HG03045 (cell line): ENCODE data around the gene PTPN12.

ENCODE experiments used
- ATAC-seq: cut with Tn5 transposase; IDR thresholded peaks from one replicate; pipeline ENCODE4 v1.9.1; 2021; ENCODE audit warnings: mild to moderate bottlenecking, moderate library complexity; ENCODE audit not compliant: unreplicated experiment

PTPN12 gene

DNA sequence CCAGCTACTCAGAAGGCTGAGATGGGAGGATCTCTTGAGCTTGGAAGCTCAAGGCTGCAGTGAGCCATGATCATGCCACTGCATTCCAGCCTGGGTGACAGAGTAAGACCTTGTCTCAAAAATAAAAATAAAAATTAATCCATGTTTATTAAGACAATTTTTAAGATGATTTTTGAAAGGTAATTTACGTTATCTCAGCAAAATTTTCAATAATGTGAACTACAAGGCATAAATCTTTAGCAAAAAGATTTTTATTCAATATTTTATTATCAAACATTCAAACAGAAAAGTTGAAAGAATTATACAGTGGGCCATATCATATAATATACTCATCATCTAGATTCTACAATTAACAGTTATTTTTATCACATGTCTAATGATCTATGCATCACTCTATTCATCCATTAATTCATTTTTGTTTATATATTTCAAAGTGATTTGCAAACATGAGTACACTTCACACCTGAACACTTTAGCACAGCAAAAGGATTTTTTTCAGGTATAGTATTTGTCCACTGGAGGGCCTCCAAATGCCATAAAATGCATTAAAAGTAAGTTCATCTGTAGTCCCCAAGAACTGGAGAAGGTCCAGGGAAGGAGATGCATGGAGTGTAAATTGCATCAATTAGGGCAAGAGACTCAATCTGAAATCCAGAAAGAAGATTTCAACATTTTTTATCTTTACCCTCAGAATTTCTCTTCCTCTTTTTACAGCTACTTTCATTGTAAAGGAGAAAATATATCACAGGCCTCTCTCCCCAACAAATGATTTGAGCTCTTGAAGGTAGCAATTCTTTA is 120.5 kb downstream of the PTPN12 start:
- no peak for ATAC-seq

- ATAC-seq, result no peak
These were observed 121.8 kb downstream of the PTPN12 start for GRCh38 chr7:77658928-77659327.

GRCh38 chr7:77661816-77662215 is 124.7 kb downstream of the PTPN12 start:
- no peak for ATAC-seq

DNA sequence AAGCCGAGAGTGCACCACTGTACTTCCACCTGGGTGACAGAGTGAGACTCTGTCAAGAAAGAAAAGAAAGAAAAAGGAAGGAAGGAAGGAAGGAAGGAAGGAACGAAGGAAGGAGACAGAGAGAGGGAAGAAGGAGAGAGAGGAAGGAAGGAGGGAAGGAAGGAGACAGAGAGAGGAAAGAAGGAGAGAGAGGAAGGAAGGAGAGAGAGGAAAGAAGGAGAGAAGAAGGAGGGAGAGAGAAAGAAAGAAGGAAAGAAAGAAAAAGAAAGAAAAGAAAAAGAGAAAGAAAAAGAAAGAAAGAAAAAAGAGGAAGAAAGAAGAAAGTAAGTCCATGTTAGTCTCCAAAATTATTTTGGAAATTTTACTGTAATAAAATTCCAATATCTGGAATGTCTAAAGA is 125.8 kb downstream of the PTPN12 start:
- ATAC-seq, result no peak

- ATAC-seq, result no peak
These were observed 127.6 kb downstream of the PTPN12 start for GRCh38 chr7:77664715-77665114.

DNA sequence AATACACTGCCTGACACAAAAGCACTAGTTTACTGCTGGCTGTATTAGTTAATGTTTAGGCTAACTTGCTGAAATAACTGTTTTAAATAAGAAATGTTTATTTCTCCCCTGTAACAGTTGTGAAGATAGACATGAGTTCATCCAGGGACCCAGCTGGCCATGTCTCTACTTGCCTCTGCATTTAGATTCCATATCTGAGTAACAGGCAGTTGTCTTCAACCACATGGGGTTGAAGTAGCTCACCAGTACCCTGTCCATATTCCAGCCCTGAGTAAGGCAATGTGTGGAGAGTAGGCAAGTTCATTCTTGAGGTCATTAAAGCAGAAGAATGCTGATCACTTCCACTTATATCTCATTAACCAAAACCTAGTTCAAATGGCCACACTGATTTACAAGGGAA is 128.1 kb downstream of the PTPN12 start:
- ATAC-seq, result no peak

- ATAC-seq, result no peak
These were observed 130.5 kb downstream of the PTPN12 start for GRCh38 chr7:77667459-77668086.

DNA sequence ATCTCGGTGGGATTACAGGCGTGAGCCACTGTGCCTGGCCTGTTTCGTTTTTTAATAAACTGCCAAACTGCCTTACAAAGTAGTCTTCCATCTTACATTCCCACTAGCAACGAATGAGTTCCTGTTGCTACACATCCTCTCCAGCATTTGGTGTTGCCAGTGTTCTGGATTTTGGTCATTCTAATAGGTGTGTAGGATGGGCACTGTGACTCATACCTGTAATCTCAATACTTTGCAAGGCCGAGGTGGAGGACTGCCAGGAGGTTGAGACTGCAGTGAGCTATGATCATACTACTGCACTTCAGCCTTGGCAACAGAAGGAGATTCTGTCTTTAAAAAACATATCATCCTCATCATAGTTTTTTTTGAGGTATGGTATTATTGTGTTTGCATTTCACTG is 137.8 kb downstream of the PTPN12 start:
- peak; percentile 66 for ATAC-seq

DNA sequence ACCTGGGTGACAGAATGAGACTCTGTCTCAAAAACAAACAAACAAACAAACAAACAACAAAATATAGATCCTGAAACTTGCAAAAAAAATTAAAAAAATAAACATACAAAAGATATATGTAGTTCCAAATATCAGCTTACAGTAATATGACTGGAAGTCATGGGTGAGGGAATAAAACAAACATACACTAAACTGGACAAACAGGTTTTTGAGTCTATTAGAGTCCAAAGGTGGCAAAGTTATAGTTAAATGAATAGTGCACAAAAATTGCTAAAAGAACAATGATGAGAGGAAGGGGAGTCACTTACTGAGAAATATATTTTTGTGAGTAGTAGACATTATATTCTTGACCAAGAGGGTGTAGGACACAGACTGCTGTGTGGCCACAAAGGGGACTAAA is 142.5 kb downstream of the PTPN12 start:
- ATAC-seq, result no peak

DNA sequence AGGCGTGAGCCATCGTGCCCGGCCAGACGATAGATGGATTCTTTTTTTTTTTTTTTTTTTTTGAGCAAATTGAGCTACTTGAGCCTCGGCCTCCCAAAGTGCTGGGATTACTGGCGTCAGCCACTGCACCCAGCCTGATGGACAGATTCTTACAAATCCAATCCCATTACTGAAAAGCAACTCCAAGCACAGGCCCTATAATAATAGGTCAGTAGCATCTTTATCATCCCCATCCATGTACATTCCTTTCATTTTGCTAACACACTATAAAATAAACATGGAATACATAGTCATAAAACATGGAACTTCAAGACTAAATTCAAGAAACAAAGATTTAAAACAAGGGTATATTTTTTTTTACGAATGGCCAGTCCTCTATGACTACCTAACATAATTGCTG is 143.2 kb downstream of the PTPN12 start:
- ATAC-seq, result no peak

- no peak for ATAC-seq
These were observed 146.9 kb downstream of the PTPN12 start for GRCh38 chr7:77684030-77684429.

- no peak for ATAC-seq
These were observed 148.1 kb downstream of the PTPN12 start for GRCh38 chr7:77685233-77685632.

DNA sequence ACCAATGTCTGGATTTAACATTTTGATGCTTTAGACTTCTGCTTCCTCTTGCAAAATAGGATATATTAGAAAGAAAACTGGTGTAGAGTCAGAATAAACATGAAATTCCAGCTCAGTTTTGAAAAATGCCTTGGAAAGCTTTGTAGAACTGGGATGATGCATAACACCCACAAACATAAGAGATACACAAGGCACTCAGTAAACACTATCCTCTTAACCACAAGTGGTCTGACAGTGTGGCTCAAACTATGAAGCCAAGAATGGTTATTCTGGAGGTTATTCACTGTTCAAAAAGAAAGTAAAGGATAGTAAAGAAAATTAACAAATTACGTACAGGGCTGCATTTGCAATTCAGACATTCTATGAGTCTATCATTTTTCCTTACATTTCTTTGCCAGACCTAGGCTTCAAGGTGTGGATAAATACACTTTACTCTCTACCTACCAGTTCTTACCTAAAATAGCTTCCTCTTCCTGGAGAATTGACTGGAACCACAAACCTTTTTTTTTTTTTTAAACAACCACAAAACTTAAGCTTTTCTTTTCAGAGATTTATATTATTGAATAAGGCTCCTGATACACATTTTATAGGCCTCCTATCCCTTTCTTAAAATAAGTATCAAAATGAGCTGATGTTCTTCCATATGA is 150.1 kb downstream of the PTPN12 start:
- no peak for ATAC-seq

GRCh38 chr7:77687747-77688144 is 150.7 kb downstream of the PTPN12 start:
- no peak for ATAC-seq
